Activated CD4-positive, alpha-beta T cell treated with anti-CD3 and anti-CD28 coated beads for 36 hours (primary cell): Measurements from ENCODE around the gene ITPR2. TPM values are rescaled to one million over a fixed set of nuclear protein-coding genes. Genes with fewer than 3 reads are reported as not detected.

Source experiments
- ATAC-seq: fragments of 200-7000 bp; cut with Tn5 transposase; one replicate; pipeline ENCODE4 v1.10.0; 2021; ENCODE audit warnings: mild to moderate bottlenecking, moderate library complexity
- CTCF ChIA-PET: fragments of 350-600 bp; sonication (Branson Sonifier 250); formaldehyde crosslinking; loops from one replicate; lab custom pipeline; 2021; ENCODE audit warnings: antibody characterized with exemption; lab: Charles Lee
- POLR2A ChIA-PET: fragments of 350-600 bp; sonication (Branson Sonifier 250); formaldehyde crosslinking; loops from one replicate; lab custom pipeline; 2021; ENCODE audit warnings: antibody characterized with exemption, inconsistent platforms; lab: Charles Lee
- DNase-seq: peaks from one replicate; pipeline ENCODE4 v3.0.0-alpha.2; 2020
- H3K27ac Mint-ChIP-seq: one replicate; pipeline ENCODE4 v1.8.0; 2021; ENCODE audit warnings: mixed read lengths
- H3K27me3 Mint-ChIP-seq: one replicate; pipeline ENCODE4 v1.8.0; 2021; ENCODE audit warnings: mixed read lengths
- H3K36me3 Mint-ChIP-seq: one replicate; pipeline ENCODE4 v1.8.0; 2021; ENCODE audit warnings: low read depth, mixed read lengths
- H3K4me1 Mint-ChIP-seq: one replicate; pipeline ENCODE4 v1.8.0; 2021; ENCODE audit warnings: mixed read lengths
- H3K4me3 Mint-ChIP-seq: one replicate; pipeline ENCODE4 v1.8.0; 2021; ENCODE audit warnings: mild to moderate bottlenecking, moderate library complexity, mixed read lengths
- H3K9me3 Mint-ChIP-seq: one replicate; pipeline ENCODE4 v1.8.0; 2021; ENCODE audit warnings: low read depth, mixed read lengths
- intact Hi-C, 2 experiments: fragments of 100-400 bp; cut with DNase I in 1 of 2; cut with micrococcal nuclease in 1 of 2; formaldehyde crosslinking; loops; one replicate each; pipeline versions ENCODE4 v1.14.2 to v1.15.1; 2022 to 2024; cut with DNase I, micrococcal nuclease
- total RNA-seq, 2 experiments: library from RNA; stranded (reverse); gene quantifications; one replicate each; pipeline ENCODE4 v1.2.3, GENCODE V29; 2021

The ITPR2 gene
- total RNA-seq, 2 experiments from 2014 or later, result 27.3 to 28.6 TPM

DNA sequence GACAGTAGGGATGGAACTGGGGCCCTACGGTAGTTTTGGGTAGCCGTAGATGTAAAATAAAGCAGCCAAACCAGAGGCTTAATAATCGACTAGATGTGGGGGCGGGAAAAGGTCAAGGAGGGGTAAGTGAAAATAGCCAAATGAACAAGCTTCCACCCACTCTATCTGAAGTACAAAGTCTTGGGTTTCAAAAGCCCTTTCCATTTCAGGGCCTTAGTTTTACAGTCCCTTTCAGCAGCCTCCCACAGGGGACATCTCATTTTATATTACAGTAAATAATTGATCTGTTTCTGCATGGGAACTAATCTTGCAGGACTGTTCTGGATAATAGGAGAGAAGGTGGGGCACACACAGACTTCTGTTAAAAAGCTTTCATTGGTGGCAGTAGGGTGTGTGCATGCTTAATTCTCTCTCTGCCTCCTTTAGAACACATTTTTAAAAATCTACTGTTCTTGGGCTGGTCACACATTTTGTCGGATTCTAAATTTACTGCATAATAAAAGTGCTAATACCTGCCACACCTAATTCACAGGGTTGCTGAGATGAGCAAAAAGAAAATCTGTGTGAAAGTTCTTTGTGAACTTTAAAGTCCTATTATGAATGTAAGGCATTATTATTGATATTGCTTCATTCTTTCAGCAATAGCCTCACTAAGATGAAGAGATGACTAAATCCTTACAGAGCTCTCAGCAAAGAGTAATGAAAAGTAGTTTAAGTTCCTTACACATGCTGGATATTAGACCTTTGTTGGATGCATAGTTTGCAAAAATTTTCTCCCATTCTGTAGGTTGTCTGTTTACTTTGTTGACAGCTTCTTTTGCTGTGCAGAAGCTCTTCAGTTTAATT, 104.6 kb downstream of the ITPR2 start:
- H3K4me3 Mint-ChIP-seq, result no peak overlapping the region
- POLR2A ChIA-PET, result interaction anchor here (0.6 kb wide), 1 partner anchor 45 kb away, joined by 6 read pairs; no protein-coding TSS in a partner anchor

DNA sequence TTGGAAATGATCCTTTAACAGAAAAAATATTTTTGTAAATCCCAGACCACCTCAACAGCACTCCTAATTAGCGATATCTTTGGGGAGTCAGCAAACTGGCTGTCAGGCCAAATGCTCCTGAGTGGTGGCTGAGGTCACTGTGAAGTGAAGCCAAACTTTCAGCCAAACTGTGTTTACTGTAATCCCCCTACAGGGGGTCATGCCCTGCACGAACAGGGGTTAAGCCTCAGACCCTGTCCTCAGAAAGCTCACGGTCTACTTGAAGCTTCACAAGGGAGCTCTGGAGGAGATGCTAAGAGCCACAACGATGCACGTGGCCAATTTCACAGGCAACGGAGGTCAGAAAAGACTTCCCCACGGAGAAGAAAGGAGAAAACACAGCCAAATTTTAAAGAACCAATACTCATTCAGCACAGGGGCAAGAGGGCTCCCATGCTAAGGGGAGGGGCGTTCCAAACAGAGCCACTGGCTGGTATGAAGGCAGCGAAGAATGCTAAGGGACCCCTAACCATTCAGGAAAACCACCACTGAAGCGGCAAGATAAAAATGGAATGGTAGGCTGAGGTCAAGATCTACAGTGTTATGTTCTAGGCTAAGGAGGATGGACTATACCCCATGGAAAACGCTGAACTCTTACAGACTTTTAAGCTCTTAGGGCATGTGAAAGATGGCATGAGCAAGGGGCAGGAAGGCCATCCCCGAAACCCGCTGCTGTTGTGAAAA, 105.4 kb downstream of the ITPR2 start:
- peaks cover 51% of the 10 kb centered on the region for H3K4me1 Mint-ChIP-seq
- H3K4me3 Mint-ChIP-seq, result no peak overlapping the region
- CTCF ChIA-PET, result no interaction called here
- DNase-seq, result no peak
- H3K9me3 Mint-ChIP-seq, result no peaks in the 10 kb centered on the region
- peaks cover 10% of the 10 kb centered on the region for H3K36me3 Mint-ChIP-seq
- no peak overlapping the region for H3K27ac Mint-ChIP-seq
- no peaks in the 10 kb centered on the region for H3K27me3 Mint-ChIP-seq
- intact Hi-C loops, result loop anchor here in 1 of 2 experiments (5.0 kb wide), 1 partner anchor 105 kb away; the partner anchor contains the start of gene ITPR2
- no peak for ATAC-seq
- POLR2A ChIA-PET, result no interaction called here

More for the DNA sequence above, 104.6 kb downstream of the ITPR2 start:
- intact Hi-C loops, result loop anchor here in 1 of 2 experiments (5.0 kb wide), 1 partner anchor 104 kb away; the partner anchor contains the start of gene ITPR2
- H3K9me3 Mint-ChIP-seq, result no peaks in the 10 kb centered on the region
- no peak overlapping the region for H3K27ac Mint-ChIP-seq
- CTCF ChIA-PET, result no interaction called here
- H3K4me1 Mint-ChIP-seq, result peaks cover 58% of the 10 kb centered on the region
- ATAC-seq (peak; percentile 27), DNase-seq (peak; percentile 21)
- peaks cover 10% of the 10 kb centered on the region for H3K36me3 Mint-ChIP-seq
- no peaks in the 10 kb centered on the region for H3K27me3 Mint-ChIP-seq

DNA sequence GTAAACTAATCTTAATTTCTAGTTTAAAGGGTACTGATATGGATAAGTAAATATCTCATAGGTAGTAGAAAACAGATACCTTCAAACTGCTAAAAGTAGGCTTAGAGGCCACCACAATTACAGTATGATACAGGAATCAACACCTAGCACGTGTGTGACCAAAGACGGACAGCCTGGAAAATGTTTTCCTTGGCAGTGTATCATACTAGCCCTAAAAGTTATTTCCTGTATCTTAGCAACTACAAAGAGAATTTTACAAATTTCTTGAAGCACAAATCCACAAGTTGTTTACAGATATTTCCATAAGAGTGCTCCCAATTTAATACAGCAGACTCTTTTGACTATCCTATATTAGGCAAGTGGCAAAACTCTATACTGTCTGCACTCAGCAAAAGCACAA, 106.0 kb downstream of the ITPR2 start:
- no peaks in the 10 kb centered on the region for H3K27me3 Mint-ChIP-seq
- no peak overlapping the region for H3K27ac Mint-ChIP-seq
- no peaks in the 10 kb centered on the region for H3K9me3 Mint-ChIP-seq
- DNase-seq (no peak), ATAC-seq (no peak)
- H3K4me3 Mint-ChIP-seq, result no peak overlapping the region
- H3K4me1 Mint-ChIP-seq, result peaks cover 45% of the 10 kb centered on the region
- peaks cover 12% of the 10 kb centered on the region for H3K36me3 Mint-ChIP-seq
- CTCF ChIA-PET, result no interaction called here
- intact Hi-C loops, result loop anchor here in 1 of 2 experiments (5.0 kb wide), 1 partner anchor 105 kb away; the partner anchor contains the start of gene ITPR2
- POLR2A ChIA-PET, result no interaction called here

DNA sequence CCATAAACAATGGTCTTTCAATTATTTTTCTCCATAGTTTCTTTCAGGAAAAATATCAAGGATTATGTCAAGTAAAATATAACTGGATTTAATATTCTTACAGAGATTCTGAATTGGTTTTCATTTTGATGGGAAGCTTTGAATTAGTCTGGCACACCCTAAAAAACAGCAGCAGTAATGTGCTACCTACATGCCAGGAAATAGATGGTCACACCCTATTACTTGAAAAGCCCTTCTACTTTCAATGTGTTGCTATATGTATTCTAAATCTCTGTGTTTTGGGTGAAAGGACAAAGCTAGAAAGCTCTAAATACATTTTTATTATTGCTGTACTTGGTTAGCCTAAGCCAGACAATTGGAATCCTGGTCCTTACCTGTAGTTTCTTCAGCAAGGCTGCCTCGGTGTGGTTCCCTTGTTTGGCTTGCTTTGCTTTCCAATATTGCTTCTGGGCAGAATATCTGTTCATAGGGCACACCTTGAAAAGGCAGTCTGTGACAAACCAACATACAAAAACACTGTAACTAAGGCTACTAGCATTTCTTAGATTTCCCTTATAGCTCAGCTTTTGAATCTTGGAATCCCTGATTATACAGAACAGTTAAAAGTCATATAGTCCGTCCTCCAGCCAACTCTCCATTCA, 107.6 kb downstream of the ITPR2 start:
- CTCF ChIA-PET, result no interaction called here
- peaks cover 38% of the 10 kb centered on the region for H3K4me1 Mint-ChIP-seq
- H3K36me3 Mint-ChIP-seq, result peaks cover 12% of the 10 kb centered on the region
- intact Hi-C loops, result loop anchor here in 1 of 2 experiments (5.0 kb wide), 1 partner anchor 107 kb away; the partner anchor contains the start of gene ITPR2
- no peak for ATAC-seq
- no peaks in the 10 kb centered on the region for H3K27me3 Mint-ChIP-seq
- POLR2A ChIA-PET, result no interaction called here
- no peaks in the 10 kb centered on the region for H3K9me3 Mint-ChIP-seq
- H3K27ac Mint-ChIP-seq, result no peak overlapping the region
- H3K4me3 Mint-ChIP-seq, result no peak overlapping the region
- DNase-seq, result no peak

DNA sequence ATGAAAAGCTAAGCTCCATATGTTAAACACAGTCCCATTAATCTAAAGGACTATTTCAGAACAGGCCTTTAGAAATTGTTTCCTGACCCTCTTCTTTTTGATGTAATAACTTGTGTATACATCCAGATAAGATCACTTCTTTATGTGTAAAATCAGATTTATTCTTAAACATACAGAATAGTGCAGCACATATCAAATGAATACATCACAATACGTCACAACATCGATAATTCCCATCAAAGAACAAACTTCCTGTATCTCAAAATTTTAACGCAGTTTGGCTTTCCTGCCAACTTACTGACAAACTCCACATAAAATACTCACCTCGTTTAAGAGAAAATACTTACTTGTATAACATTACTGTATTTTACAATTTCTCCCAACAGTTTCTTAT, 108.7 kb downstream of the ITPR2 start:
- Mint-ChIP-seq H3K27me3 (no peaks in the 10 kb centered on the region), H3K27ac (no peak overlapping the region), H3K9me3 (no peaks in the 10 kb centered on the region), H3K4me1 (peaks cover 28% of the 10 kb centered on the region), H3K36me3 (peaks cover 8% of the 10 kb centered on the region), H3K4me3 (no peak overlapping the region)
- CTCF ChIA-PET, result interaction anchor here (0.6 to 1.6 kb wide), 2 partner anchors 10 to 42 kb away, joined by 3 to 5 read pairs; no protein-coding TSS in a partner anchor
- DNase-seq, result no peak
- POLR2A ChIA-PET, result no interaction called here
- intact Hi-C loops, result no loop called here
- no peak for ATAC-seq

DNA sequence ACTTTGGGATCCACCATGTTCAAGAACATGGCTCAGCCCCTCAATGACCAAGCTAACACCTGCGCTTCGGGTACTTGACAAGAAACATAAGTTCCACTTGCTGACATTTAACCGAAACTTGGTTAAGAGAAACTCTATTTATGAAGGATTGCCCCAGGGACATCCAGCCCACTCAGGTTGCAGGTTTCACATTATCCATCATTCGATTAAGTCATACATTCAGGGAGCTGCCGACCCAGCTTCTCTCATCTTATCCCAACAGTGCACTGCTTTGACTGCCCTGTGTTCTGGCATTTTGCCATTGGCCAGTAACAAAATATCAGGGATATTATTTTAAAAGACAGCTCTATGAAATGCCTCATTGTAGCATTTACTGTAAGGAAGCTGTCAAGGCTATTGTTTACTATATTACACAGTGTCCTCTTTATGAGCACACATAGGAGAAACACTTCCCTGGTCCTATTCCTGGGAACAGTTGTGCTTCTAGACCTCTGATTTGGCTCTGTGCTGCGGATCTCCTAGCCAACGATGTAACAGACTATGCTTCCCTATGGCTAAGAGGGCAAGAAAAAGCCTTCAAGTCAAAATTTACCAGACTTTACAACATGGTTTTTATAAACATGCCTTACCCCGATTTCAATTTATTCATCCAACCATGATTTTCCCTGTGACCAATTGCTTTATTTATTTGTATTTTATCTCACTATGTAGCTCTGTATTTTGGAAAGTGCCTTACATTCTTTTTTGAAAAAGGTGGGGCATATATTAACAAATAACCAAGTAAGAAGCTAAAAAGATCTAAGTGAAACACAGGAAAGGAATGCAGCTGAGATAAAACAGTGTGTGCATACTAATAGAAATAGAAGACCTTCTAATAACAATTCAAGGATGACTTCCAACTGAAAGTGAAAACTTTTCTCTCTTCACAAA, 109.3 kb downstream of the ITPR2 start:
- H3K4me3 Mint-ChIP-seq, result no peak overlapping the region
- ChIA-PET POLR2A (no interaction called here), CTCF (interaction anchor here (0.6 to 1.6 kb wide), 3 partner anchors 11 to 41 kb away, joined by 3 to 5 read pairs (median 3); no protein-coding TSS in a partner anchor)
- H3K9me3 Mint-ChIP-seq, result no peaks in the 10 kb centered on the region
- DNase-seq (no peak), ATAC-seq (no peak)
- peaks cover 8% of the 10 kb centered on the region for H3K36me3 Mint-ChIP-seq
- H3K27me3 Mint-ChIP-seq, result no peaks in the 10 kb centered on the region
- H3K4me1 Mint-ChIP-seq, result peaks cover 21% of the 10 kb centered on the region
- intact Hi-C loops, result no loop called here
- H3K27ac Mint-ChIP-seq, result no peak overlapping the region

DNA sequence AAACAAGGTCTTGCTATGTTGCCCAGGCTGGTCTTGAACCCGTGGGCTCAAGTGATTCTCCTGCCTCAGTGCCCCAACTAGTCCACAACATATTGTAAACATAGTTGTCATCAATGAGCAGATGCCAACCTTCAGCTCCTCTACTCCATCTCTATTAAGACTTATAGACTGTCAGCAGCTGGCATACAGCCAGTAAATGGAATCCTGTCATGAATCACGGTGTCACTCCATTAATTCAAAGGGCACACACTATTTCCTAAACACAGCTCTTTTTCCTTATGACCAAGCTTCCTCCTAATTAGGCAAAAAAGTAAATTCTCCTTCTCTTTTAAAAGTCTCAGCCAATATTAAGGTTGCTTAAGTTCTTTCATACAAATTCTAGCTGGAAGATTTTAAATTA, 111.2 kb downstream of the ITPR2 start:
- intact Hi-C loops, result no loop called here
- Mint-ChIP-seq H3K9me3 (no peaks in the 10 kb centered on the region), H3K27ac (no peak overlapping the region), H3K4me3 (no peak overlapping the region), H3K36me3 (peaks cover 8% of the 10 kb centered on the region), H3K27me3 (no peaks in the 10 kb centered on the region), H3K4me1 (peaks cover 9% of the 10 kb centered on the region)
- ChIA-PET CTCF (interaction anchor here (0.6 to 1.2 kb wide), 3 partner anchors 19 to 163 kb away, joined by 3 to 4 read pairs (median 4); no protein-coding TSS in a partner anchor), POLR2A (no interaction called here)
- DNase-seq (no peak), ATAC-seq (no peak)

DNA sequence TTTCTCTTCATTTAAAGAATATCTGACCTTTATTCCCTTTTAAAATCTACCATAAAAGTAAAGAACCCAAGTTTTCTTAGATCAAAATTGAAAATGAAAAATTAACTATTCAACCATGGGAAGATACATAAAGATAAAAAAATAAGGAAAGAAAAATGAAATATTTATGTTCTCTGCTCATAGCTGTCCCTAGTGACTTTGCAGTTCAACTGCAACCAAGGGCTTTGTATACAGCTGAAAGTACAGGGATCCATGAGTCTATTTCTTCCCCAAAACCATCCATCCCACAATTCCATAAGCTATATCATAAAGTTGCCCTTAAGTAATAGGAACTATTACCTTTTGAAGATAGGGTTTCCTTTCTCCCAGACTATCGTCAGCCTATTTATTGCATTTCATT, 113.1 kb downstream of the ITPR2 start:
- Mint-ChIP-seq H3K36me3 (peaks cover 15% of the 10 kb centered on the region), H3K9me3 (no peaks in the 10 kb centered on the region), H3K27ac (no peak overlapping the region), H3K4me1 (no peaks in the 10 kb centered on the region), H3K4me3 (no peak overlapping the region), H3K27me3 (no peaks in the 10 kb centered on the region)
- DNase-seq (no peak), ATAC-seq (no peak)
- CTCF ChIA-PET, result interaction anchor here (1.6 kb wide), 1 partner anchor 36 kb away, joined by 3 read pairs; no protein-coding TSS in a partner anchor
- intact Hi-C loops, result no loop called here
- POLR2A ChIA-PET, result no interaction called here

DNA sequence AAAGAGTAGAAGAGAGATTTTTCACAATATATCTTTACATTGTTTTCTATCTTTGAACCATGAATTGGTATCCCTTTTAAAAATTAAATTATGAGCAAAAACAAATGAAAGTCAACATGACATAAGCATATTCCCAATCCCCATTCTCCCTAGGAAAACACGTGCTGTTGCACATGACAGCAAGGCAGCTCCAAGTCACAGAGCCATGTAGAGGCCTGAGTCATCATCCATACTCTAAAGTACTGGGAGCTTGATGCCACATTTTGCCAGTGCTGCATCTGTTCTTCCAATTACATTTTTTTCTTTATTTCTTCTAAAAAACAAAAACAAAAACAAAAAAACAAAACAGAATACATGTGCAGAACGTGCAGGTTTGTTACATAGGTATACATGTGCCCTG, 115.2 kb downstream of the ITPR2 start:
- Mint-ChIP-seq H3K4me3 (no peak overlapping the region), H3K36me3 (peaks cover 14% of the 10 kb centered on the region), H3K27ac (no peak overlapping the region), H3K9me3 (no peaks in the 10 kb centered on the region), H3K4me1 (no peaks in the 10 kb centered on the region), H3K27me3 (no peaks in the 10 kb centered on the region)
- DNase-seq (no peak), ATAC-seq (no peak)
- intact Hi-C loops, result no loop called here
- CTCF ChIA-PET, result interaction anchor here (1.4 to 2.3 kb wide), 2 partner anchors 16 to 168 kb away, joined by 3 to 9 read pairs; no protein-coding TSS in a partner anchor
- POLR2A ChIA-PET, result no interaction called here

DNA sequence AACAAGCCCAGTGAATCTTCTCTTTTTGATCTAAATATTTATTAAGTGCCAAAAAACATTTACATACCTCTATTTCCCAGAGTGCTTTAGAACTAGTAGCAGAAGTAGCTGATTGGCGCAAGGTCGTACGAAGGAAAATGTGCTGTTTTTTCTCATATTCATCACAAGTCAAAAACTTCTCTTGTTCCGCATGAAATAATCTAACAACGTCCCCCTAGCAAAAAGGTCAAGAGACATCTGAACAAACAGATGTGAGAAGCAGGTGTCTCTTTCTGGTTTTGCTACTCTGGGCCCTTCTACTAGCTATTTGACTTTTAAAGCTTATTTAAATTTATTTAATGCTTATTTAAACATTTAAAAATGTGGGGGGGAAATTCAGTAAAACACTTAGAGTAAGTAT, 117.8 kb downstream of the ITPR2 start:
- Mint-ChIP-seq H3K36me3 (peaks cover 14% of the 10 kb centered on the region), H3K9me3 (no peaks in the 10 kb centered on the region), H3K27ac (no peak overlapping the region), H3K27me3 (no peaks in the 10 kb centered on the region), H3K4me1 (no peaks in the 10 kb centered on the region), H3K4me3 (no peak overlapping the region)
- no peak for DNase-seq
- intact Hi-C loops, result no loop called here
- CTCF ChIA-PET, result interaction anchor here (1.0 to 1.6 kb wide), 2 partner anchors 12 to 14 kb away, joined by 5 to 6 read pairs; no protein-coding TSS in a partner anchor
- POLR2A ChIA-PET, result no interaction called here
- ATAC-seq, result no peak
